K562 (cell line): Measurements from ENCODE around the gene SAMD10. TPM values are rescaled to one million over a fixed set of nuclear protein-coding genes. Genes with fewer than 3 reads are reported as not detected.

Source experiments
- CEBPB ChIP-seq: fragments of 450-650 bp; IDR thresholded peaks from 2 replicates; pipeline ENCODE4 v1.6.1; 2016; ENCODE audit warnings: missing genetic modification characterization, missing compliant biosample characterization
- CREB1 ChIP-seq, 2 experiments: sonication (generic) in 1 of 2; formaldehyde crosslinking in 1 of 2; IDR thresholded peaks; 2 replicates each; pipeline versions ENCODE4 v1.6.1 to v1.8.0; 2012 to 2022; ENCODE audit warnings: inconsistent platforms in 1 of 2, mild to moderate bottlenecking in 1 of 2, missing genetic modification reagents in 1 of 2, moderate library complexity in 1 of 2
- FOXJ3 ChIP-seq: sonication (generic); formaldehyde crosslinking; IDR thresholded peaks from 2 replicates; pipeline ENCODE4 v1.4.0; 2020; ENCODE audit warnings: mild to moderate bottlenecking, missing genetic modification reagents
- FOXK1 ChIP-seq: sonication (generic); formaldehyde crosslinking; IDR thresholded peaks from 2 replicates; pipeline ENCODE4 v1.8.0; 2022; ENCODE audit warnings: missing genetic modification reagents, mild to moderate bottlenecking, borderline replicate concordance
- GABPB1 ChIP-seq: sonication (generic); formaldehyde crosslinking; IDR thresholded peaks from 2 replicates; pipeline ENCODE4 v1.8.0; 2022; ENCODE audit warnings: mild to moderate bottlenecking, missing genetic modification reagents
- MCM7 ChIP-seq, 2 experiments: fragments of 450-650 bp; IDR thresholded peaks; 2 replicates each; pipeline ENCODE4 v1.6.1; 2016 to 2018
- PHTF2 ChIP-seq: fragments of 250-450 bp; sonication (Bioruptor Pico); IDR thresholded peaks from 2 replicates; pipeline ENCODE4 v1.5.0; 2021; ENCODE audit warnings: mild to moderate bottlenecking
- POLR2AphosphoS2 ChIP-seq: IDR thresholded peaks from 2 replicates; pipeline ENCODE4 v1.6.1; 2012; ENCODE audit warnings: low read length, improper control_type of control experiment
- PTBP1 ChIP-seq: fragments of 200-400 bp; formaldehyde crosslinking; IDR thresholded peaks from 2 replicates; pipeline ENCODE4 v1.6.1; 2017; ENCODE audit warnings: low read depth, low read length
- SREBF2 ChIP-seq: sonication (generic); formaldehyde crosslinking; IDR thresholded peaks from 2 replicates; pipeline ENCODE4 v1.4.0; 2020; ENCODE audit warnings: mild to moderate bottlenecking, missing genetic modification reagents
- SRSF1 ChIP-seq: fragments of 200-400 bp; formaldehyde crosslinking; IDR thresholded peaks from 2 replicates; pipeline ENCODE4 v1.6.1; 2017; ENCODE audit warnings: mild to moderate bottlenecking, low read depth, low read length, moderate library complexity
- ZKSCAN8 ChIP-seq: fragments of 200-800 bp; sonication (Bioruptor generic); IDR thresholded peaks from 2 replicates; pipeline ENCODE4 v1.6.1; 2016; ENCODE audit warnings: missing genetic modification characterization, missing compliant biosample characterization
- ZNF212 ChIP-seq: fragments of 450-650 bp; formaldehyde crosslinking; IDR thresholded peaks from 2 replicates; pipeline ENCODE4 v1.4.0; 2020; ENCODE audit warnings: mild to moderate bottlenecking
- ZNF23 ChIP-seq: fragments of 250-450 bp; sonication (Bioruptor Pico); IDR thresholded peaks from 2 replicates; pipeline ENCODE4 v1.4.0; 2020; ENCODE audit warnings: mild to moderate bottlenecking
- ZNF316 ChIP-seq: fragments of 450-650 bp; IDR thresholded peaks from 2 replicates; pipeline ENCODE4 v1.6.1; 2016
- ZNF41 ChIP-seq: fragments of 250-450 bp; sonication (Bioruptor Pico); conservative IDR thresholded peaks from 2 replicates; pipeline ENCODE4 v1.4.0; 2020; ENCODE audit warnings: mild to moderate bottlenecking
- ZNF780A ChIP-seq: fragments of 250-450 bp; sonication (Bioruptor Pico); IDR thresholded peaks from 2 replicates; pipeline ENCODE4 v1.5.0; 2021; ENCODE audit warnings: mild to moderate bottlenecking
- polyA plus RNA-seq, 8 experiments: library from polyadenylated mRNA; depleted of rRNA in 4 of 8; stranded (reverse) in 5 of 8; unstranded in 3 of 8; fragments of >200 nt; fragmentation: Nextera tagmentation in 2 of 8; fragmentation: Illumina TruSeq in 1 of 8; extraction: Ambion mirVana in 2 of 8; extraction: Trizol in 1 of 8; gene quantifications; 2 replicates each; pipeline versions ENCODE4 v1.2.1 to v1.2.3, GENCODE V29; 2011 to 2014; ENCODE audit warnings: inconsistent platforms in 1 of 8, missing spikeins in 1 of 8
- total RNA-seq, 7 experiments: library from RNA; depleted of rRNA in 6 of 7; stranded (reverse); fragments of >200 nt in 6 of 7; fragmentation: Illumina TruSeq in 2 of 7; extraction: Trizol in 2 of 7; gene quantifications; 2 replicates each; pipeline versions ENCODE4 v1.2.1 to v1.2.3, GENCODE V29; 2011 to 2021; ENCODE audit warnings: low replicate concordance in 1 of 7
- TF ChIP-seq, protein P1 (sequence below): fragments of 450-650 bp; IDR thresholded peaks from 2 replicates; pipeline ENCODE4 v1.6.1; 2017; ENCODE audit warnings: antibody characterized with exemption
- TF ChIP-seq, protein P2 (sequence below): fragments of 250-450 bp; sonication (Bioruptor Pico); IDR thresholded peaks from 2 replicates; pipeline ENCODE4 v1.4.0; 2020; ENCODE audit warnings: mild to moderate bottlenecking, moderate library complexity
- TF ChIP-seq, protein P3 (sequence below): fragments of 250-450 bp; sonication (Bioruptor Pico); IDR thresholded peaks from 2 replicates; pipeline ENCODE4 v1.5.0; 2021; ENCODE audit warnings: mild to moderate bottlenecking, moderate library complexity
- TF ChIP-seq, protein P4 (sequence below): fragments of 200-800 bp; sonication (Bioruptor generic); IDR thresholded peaks from 2 replicates; pipeline ENCODE4 v1.6.1; 2017; ENCODE audit warnings: missing genetic modification characterization, missing compliant biosample characterization

Gene SAMD10
- total and polyA plus RNA-seq, 9 of the 15 experiments (the other 6 are each of a cell fraction or from before 2014, with no cell fraction given): 0.37 to 15.2 (median 4.8) TPM

DNA sequence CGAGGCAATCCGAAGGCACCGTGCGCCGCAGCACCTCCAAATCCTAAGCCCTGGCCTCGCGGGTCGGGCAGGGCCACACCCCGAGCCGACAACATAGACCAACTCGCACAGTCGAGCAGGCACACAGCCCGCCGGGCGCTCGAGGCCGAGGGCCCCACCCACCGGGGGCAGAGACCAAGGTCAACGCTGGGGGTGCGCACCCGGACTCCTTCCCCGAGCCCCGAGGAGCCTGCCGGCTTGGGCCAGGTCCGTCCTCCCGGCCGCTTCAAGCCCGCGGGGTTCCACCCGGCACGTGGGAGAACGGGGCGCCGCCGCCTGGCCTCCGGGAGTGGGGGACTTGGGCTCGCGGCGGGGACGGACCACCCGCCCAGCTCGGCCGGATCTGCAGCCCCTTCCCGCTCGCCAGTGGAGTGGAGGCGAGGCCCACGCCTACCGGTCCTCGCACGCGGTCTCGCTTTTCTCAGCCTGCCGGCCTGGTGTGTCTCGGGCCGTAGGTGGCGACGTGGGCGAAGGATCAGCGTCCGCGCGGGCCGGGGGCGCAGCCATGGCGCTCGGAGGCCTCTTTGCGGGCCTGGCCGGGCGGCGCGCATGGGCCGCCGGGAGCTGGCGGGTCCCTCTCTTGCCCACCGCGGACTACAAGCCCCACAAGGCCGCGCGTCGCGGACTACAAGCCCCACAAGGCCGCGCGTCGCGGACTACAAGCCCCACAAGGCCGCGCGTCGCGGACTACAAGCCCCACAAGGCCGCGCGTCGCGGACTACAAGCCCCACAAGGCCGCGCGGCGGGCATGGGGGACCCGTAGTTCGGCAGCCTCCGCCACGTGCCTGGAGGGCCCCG, 23.4 kb downstream of the SAMD10 start, which contains the start of gene UCKL1 (continued):
- TF ChIP-seq, protein P1, sequence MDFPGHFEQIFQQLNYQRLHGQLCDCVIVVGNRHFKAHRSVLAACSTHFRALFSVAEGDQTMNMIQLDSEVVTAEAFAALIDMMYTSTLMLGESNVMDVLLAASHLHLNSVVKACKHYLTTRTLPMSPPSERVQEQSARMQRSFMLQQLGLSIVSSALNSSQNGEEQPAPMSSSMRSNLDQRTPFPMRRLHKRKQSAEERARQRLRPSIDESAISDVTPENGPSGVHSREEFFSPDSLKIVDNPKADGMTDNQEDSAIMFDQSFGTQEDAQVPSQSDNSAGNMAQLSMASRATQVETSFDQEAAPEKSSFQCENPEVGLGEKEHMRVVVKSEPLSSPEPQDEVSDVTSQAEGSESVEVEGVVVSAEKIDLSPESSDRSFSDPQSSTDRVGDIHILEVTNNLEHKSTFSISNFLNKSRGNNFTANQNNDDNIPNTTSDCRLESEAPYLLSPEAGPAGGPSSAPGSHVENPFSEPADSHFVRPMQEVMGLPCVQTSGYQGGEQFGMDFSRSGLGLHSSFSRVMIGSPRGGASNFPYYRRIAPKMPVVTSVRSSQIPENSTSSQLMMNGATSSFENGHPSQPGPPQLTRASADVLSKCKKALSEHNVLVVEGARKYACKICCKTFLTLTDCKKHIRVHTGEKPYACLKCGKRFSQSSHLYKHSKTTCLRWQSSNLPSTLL: no peak
- peak; percentile 81; the same call in 1 of the 2 replicates for TF ChIP-seq POLR2AphosphoS2
- TF ChIP-seq, protein P2, sequence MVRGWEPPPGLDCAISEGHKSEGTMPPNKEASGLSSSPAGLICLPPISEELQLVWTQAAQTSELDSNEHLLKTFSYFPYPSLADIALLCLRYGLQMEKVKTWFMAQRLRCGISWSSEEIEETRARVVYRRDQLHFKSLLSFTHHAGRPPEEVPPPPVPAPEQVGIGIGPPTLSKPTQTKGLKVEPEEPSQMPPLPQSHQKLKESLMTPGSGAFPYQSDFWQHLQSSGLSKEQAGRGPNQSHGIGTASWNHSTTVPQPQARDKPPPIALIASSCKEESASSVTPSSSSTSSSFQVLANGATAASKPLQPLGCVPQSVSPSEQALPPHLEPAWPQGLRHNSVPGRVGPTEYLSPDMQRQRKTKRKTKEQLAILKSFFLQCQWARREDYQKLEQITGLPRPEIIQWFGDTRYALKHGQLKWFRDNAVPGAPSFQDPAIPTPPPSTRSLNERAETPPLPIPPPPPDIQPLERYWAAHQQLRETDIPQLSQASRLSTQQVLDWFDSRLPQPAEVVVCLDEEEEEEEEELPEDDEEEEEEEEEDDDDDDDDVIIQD (CRISPR knock-in tag): no peak
- TF ChIP-seq ZNF23: no peak
- no peak for TF ChIP-seq MCM7 (IDR thresholded peaks at IDR 0.05)
- TF ChIP-seq ZNF41 (CRISPR knock-in tag): no peak
- TF ChIP-seq GABPB1 (CRISPR knock-in tag): peak; percentile 88
- no peak for TF ChIP-seq ZNF212
- no peak for TF ChIP-seq SREBF2 (CRISPR knock-in tag)
- no peak for TF ChIP-seq SRSF1
- TF ChIP-seq FOXJ3 (CRISPR knock-in tag): no peak
- TF ChIP-seq PTBP1: no peak
- peak; percentile 66; the same call in 1 of the 2 replicates for TF ChIP-seq ZKSCAN8 (CRISPR knock-in tag)
- TF ChIP-seq, protein P3, sequence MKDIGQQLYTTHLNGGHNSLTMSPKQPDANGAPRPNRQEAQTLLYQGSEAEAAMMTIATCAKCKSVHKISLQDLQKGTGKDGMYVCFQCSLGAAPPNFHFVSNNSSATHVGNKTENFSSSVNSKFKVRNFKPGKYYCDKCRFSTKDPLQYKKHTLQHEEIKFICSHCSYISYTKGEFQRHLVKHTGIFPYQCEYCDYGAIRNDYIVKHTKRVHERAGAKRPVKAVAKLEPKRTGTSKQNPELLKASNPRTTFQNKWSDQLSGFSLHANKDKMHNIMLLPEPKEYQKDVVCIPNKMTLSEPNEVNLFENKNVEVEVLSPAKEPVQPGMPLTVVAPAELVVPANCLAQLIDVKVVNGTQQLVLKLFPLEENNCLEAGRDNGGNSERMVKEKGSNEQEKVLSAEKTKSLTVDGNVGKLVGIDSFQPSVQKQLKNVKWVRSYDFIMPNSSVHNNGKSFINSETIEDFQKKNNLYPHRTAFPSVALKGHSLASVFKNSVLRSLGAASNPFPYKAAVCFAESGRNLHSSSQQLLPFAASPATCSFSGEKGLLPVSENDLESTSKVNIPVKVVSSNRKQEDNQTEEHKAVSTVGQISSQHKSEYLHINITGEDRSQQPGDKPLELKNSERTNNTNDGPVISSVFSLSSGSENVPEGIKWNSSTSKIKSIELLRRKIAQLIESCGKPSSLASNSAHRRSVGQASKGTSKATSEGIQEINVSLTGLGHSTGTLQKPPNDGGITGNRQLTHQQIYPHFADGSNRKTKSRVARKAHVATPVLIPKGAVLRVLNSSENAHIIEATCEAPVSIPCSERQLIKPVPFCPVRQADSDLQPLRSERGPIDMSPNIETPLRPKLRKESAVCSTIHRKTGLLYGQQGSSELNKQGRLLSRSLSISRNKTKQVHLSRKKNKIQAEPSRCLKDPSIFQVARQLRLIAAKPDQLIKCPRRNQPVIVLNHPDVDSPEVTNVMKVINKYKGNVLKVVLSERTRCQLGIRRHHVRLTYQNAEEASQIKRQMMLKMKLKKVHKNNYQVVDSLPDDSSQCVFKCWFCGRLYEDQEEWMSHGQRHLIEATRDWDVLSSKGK: no peak
- TF ChIP-seq PHTF2 (CRISPR knock-in tag): no peak
- no peak for TF ChIP-seq ZNF316
- TF ChIP-seq, protein P4, sequence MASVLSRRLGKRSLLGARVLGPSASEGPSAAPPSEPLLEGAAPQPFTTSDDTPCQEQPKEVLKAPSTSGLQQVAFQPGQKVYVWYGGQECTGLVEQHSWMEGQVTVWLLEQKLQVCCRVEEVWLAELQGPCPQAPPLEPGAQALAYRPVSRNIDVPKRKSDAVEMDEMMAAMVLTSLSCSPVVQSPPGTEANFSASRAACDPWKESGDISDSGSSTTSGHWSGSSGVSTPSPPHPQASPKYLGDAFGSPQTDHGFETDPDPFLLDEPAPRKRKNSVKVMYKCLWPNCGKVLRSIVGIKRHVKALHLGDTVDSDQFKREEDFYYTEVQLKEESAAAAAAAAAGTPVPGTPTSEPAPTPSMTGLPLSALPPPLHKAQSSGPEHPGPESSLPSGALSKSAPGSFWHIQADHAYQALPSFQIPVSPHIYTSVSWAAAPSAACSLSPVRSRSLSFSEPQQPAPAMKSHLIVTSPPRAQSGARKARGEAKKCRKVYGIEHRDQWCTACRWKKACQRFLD (CRISPR knock-in tag): peak; percentile 98
- no peak for TF ChIP-seq CEBPB
- TF ChIP-seq FOXK1: 0 out of 2 replicates have a peak, but pooled peaks have one; percentile 69
- peak; percentile 70 for TF ChIP-seq CREB1 (IDR thresholded peaks at IDR 0.05)
- peak; percentile 85 for TF ChIP-seq CREB1 (CRISPR knock-in tag; IDR thresholded peaks at IDR 0.05)
- no peak for TF ChIP-seq ZNF780A (CRISPR knock-in tag)
